IPS-18c (cell line): ENCODE results near the gene PCDHA12.
"Not testable (repeated sequence)": the region's sequence is repeated elsewhere in the genome, so short reads cannot be mapped to it uniquely, and the experiment has no call there.

Source experiments
- H3K4me3 ChIP-seq: 2 replicates; pipeline ENCODE4 v1.7.0; 2013; ENCODE audit warnings: low read depth, mild to moderate bottlenecking, low read length, moderate library complexity; ENCODE audit not compliant: insufficient read depth
- H3K9me3 ChIP-seq: one replicate; pipeline ENCODE4 v1.6.1; 2013; ENCODE audit warnings: mild to moderate bottlenecking, low read length, moderate library complexity; ENCODE audit not compliant: control insufficient read depth, insufficient read depth

Gene PCDHA12

DNA sequence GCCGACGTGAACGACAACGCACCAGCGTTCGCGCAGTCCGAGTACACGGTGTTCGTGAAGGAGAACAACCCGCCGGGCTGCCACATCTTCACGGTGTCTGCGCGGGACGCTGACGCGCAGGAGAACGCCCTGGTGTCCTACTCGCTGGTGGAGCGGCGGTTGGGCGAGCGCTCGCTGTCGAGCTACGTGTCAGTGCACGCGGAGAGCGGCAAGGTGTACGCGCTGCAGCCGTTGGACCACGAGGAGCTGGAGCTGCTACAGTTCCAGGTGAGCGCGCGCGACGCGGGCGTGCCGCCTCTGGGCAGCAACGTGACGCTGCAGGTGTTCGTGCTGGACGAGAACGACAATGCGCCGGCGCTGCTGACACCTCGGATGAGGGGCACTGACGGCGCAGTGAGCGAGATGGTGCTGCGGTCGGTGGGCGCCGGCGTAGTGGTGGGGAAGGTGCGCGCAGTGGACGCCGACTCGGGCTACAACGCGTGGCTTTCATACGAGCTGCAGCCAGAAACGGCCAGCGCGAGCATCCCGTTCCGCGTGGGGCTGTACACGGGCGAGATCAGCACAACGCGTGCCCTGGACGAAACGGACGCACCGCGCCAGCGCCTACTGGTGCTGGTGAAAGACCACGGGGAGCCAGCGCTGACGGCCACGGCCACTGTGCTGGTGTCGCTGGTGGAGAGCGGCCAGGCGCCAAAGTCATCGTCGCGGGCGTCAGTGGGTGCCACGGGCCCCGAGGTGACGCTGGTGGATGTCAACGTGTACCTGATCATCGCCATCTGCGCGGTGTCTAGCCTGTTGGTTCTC, 25.1 kb upstream of the PCDHA12 start:
- not testable (repeated sequence) for H3K4me3 ChIP-seq, H3K9me3 ChIP-seq

DNA sequence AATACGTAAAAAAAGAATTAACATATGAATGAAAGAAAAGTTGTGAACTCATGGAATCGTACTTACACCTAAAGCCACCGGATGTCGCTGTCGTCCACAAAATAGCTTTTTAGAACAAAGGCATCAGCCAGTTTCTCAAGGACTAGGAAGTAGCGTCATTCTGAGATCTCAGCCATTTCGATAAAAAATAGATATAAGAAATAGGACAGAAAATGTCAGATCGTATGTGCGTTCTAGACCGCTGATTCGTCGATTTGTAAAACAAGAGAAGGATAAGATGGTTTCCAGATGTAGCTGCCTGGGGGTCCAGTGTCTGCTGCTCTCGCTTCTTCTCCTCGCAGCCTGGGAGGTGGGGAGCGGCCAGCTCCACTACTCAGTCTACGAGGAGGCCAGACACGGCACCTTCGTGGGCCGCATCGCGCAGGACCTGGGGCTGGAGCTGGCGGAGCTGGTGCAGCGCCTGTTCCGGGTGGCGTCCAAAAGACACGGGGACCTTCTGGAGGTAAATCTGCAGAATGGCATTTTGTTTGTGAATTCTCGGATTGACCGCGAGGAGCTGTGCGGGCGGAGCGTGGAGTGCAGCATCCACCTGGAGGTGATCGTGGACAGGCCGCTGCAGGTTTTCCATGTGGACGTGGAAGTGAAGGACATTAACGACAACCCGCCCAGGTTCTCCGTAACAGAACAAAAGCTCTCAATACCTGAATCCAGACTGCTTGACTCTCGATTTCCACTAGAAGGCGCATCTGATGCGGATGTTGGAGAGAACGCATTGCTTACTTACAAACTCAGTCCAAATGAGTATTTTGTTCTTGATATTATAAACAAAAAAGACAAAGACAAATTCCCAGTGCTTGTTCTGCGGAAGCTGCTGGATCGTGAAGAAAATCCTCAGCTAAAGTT, 19.1 kb upstream of the PCDHA12 start, which contains the start of gene PCDHA10:
Gene PCDHA10 (plus strand): TSS at position 126 of the 903 bp plus-strand sequence. CDS start 152 bp downstream, at position 278.
- Histone ChIP-seq H3K4me3 (peak within 1 kb of the TSS; percentile 28; the same call in 1 of the 2 replicates), H3K9me3 (no peaks in the 10 kb centered on the region)

DNA sequence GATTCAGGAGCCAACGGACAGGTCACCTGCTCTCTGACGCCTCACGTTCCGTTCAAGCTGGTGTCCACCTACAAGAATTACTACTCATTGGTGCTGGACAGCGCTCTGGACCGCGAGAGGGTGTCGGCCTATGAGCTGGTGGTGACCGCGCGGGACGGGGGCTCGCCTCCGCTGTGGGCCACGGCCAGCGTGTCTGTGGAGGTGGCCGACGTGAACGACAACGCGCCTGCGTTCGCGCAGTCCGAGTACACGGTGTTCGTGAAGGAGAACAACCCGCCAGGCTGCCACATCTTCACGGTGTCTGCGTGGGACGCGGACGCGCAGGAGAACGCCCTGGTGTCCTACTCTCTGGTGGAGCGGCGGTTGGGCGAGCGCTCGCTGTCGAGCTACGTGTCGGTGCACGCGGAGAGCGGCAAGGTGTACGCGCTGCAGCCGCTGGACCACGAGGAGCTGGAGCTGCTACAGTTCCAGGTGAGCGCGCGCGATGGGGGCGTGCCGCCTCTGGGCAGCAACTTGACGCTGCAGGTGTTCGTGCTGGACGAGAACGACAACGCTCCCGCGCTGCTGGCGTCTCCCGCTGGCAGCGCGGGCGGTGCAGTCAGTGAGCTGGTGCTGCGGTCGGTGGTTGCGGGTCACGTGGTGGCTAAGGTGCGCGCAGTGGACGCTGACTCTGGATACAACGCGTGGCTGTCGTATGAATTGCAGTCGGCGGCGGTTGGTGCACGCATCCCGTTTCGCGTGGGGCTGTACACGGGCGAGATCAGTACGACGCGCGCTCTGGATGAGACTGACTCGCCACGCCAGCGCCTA, 17.7 kb upstream of the PCDHA12 start:
- Histone ChIP-seq H3K9me3 (peaks cover 3% of the 10 kb centered on the region), H3K4me3 (no peak overlapping the region)

DNA sequence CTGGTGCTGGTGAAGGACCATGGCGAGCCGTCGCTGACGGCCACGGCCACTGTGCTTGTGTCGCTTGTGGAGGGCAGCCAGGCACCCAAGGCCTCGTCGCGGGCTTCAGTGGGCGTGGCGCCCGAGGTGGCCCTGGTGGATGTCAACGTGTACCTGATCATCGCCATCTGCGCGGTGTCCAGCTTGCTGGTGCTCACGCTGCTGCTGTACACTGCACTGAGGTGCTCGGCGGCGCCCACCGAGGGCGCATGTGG, 17.2 kb upstream of the PCDHA12 start:
- Histone ChIP-seq H3K9me3 (peaks cover 3% of the 10 kb centered on the region), H3K4me3 (no peak overlapping the region)

DNA sequence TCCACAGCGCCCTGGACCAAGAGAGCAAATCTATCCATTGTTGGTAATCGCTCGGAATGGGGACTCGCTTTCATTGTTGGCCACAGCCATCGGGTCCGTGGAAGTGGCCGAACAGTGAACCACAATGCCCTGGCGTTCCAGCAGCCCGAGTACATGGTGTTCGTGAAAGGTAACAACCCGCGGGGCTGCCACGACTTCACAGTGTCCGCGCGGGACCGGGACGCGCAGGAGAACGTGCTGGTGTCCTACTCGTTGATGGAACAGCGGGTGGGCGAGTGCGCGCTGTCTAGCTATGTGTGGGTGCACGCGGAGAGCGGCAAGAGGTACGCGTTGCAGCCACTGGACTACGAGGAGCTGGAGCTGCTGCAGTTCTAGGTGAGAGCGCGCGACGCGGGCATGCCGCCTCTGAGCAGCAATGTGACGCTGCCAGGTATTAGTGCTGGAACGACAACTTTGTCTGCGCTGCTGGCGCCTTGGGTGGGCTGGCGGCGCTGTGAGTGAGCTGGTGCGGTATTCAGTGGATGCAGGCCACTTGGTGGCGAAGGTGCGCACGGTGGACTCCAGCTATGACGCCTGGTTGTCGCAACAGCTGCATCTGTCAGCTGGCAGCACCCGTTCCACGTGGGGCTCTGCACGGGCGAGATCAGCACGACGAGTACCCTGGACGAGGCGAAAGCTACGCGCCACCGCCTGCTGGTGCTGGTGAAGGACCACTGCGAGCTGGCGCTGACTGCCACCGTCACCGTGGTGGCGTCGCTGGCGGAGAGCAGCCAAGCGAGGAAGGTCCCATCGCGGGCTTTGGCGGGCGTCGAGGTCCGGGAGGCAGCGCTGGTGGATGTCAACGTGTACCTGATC, 12.4 kb upstream of the PCDHA12 start:
- Histone ChIP-seq H3K4me3 (no peak overlapping the region; the same call in 1 of the 2 replicates), H3K9me3 (peaks cover 3% of the 10 kb centered on the region)

DNA sequence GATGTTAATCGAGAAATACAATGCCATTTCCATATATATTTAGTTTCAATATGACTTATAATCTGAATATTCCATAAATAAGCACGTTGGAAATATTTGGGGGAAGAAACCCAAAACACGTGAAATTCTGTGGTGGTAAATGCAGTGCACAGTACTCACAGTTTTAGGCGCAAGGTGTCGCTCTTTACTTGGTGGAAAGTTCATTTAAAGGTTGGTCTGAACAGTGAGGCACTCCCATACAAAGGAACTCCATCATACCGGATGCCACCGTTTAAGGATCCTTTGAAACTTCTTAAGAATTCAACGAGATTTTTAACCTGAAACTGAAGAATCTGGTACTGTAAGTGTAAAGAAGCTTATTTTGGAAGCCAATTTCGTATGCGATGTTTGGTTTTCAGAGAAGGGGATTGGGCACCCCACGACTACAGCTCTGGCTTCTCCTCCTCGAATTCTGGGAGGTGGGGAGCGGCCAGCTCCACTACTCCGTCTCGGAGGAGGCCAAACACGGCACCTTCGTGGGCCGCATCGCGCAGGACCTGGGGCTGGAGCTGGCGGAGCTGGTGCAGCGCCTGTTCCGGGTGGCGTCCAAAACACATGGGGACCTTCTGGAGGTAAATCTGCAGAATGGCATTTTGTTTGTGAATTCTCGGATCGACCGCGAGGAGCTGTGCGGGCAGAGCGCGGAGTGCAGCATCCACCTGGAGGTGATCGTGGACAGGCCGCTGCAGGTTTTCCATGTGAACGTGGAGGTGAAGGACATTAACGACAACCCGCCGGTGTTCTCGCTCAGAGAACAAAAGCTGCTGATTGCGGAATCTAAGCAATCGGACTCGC, 6.2 kb upstream of the PCDHA12 start, which contains the start of gene PCDHA11:
Gene PCDHA11 (plus strand): TSS at position 237 of the 834 bp plus-strand sequence. CDS start 147 bp downstream, at position 384.
- no peaks in the 10 kb centered on the region for H3K9me3 ChIP-seq
- H3K4me3 ChIP-seq: peak within 1 kb of the TSS; percentile 45

DNA sequence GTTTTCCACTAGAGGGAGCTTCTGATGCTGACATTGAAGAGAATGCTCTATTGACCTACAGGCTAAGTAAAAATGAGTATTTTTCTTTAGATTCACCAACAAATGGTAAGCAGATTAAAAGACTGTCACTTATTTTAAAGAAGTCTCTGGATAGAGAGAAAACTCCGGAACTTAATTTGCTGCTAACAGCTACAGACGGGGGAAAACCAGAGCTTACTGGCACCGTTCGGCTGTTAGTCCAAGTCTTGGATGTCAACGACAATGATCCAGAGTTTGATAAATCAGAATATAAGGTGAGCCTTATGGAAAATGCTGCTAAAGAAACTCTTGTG, 5.6 kb upstream of the PCDHA12 start:
- H3K4me3 ChIP-seq: peak overlapping the region; percentile 45
- no peaks in the 10 kb centered on the region for H3K9me3 ChIP-seq

DNA sequence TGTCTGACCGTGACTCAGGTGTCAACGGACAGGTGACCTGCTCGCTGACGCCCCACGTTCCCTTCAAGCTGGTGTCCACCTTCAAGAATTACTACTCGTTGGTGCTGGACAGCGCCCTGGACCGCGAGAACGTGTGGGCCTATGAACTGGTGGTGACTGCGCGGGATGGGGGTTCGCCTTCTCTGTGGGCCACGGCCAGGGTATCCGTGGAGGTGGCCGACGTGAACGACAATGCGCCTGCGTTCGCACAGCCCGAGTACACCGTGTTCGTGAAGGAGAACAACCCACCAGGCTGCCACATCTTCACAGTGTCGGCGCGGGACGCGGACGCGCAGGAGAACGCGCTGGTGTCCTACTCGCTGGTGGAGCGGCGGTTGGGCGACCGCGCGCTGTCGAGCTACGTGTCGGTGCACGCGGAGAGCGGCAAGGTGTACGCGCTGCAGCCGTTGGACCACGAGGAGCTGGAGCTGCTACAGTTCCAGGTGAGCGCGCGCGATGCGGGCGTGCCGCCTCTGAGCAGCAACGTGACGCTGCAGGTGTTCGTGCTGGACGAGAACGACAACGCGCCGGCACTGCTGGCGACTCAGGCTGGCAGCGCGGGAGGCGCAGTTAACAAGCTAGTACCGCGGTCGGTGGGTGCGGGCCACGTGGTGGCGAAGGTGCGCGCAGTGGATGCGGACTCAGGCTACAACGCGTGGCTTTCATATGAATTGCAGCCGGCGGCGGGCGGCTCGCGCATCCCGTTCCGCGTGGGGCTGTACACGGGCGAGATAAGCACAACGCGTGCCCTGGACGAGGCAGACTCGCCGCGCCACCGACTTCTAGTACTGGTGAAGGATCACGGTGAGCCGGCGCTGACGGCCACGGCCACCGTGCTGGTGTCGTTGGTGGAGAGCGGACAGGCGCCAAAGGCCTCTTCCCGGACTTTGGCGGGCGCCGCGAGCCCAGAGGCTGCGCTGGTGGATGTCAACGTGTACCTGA, 4.6 kb upstream of the PCDHA12 start:
- Histone ChIP-seq H3K9me3 (no peaks in the 10 kb centered on the region), H3K4me3 (no peak overlapping the region)

DNA sequence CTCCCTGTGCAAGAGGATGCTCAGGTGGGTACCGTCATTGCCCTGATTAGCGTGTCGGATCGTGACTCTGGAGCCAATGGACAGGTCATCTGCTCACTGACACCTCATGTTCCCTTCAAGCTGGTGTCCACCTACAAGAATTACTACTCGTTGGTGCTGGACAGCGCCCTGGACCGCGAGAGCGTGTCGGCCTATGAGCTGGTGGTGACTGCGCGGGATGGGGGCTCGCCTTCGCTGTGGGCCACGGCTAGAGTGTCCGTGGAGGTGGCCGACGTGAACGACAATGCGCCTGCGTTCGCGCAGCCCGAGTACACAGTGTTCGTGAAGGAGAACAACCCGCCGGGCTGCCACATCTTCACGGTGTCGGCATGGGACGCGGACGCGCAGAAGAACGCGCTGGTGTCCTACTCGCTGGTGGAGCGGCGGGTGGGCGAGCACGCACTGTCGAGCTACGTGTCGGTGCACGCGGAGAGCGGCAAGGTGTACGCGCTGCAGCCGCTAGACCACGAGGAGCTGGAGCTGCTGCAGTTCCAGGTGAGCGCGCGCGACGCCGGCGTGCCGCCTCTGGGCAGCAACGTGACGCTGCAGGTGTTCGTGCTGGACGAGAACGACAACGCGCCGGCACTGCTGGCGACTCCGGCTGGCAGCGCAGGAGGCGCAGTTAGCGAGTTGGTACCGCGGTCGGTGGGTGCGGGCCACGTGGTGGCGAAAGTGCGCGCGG, 1.6 kb downstream of the PCDHA12 start:
- not testable (repeated sequence) for H3K9me3 ChIP-seq

DNA sequence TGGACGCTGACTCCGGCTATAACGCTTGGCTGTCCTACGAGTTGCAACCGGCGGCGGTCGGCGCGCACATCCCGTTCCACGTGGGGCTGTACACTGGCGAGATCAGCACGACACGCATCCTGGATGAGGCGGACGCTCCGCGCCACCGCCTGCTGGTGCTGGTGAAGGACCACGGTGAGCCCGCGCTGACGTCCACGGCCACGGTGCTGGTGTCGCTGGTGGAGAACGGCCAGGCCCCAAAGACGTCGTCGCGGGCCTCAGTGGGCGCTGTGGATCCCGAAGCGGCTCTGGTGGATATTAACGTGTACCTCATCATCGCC, 2.1 kb downstream of the PCDHA12 start:
- H3K9me3 ChIP-seq: no peaks in the 10 kb centered on the region
- H3K4me3 ChIP-seq: no peak overlapping the region

More for the DNA sequence above, 1.6 kb downstream of the PCDHA12 start:
- not testable (repeated sequence) for H3K4me3 ChIP-seq

DNA sequence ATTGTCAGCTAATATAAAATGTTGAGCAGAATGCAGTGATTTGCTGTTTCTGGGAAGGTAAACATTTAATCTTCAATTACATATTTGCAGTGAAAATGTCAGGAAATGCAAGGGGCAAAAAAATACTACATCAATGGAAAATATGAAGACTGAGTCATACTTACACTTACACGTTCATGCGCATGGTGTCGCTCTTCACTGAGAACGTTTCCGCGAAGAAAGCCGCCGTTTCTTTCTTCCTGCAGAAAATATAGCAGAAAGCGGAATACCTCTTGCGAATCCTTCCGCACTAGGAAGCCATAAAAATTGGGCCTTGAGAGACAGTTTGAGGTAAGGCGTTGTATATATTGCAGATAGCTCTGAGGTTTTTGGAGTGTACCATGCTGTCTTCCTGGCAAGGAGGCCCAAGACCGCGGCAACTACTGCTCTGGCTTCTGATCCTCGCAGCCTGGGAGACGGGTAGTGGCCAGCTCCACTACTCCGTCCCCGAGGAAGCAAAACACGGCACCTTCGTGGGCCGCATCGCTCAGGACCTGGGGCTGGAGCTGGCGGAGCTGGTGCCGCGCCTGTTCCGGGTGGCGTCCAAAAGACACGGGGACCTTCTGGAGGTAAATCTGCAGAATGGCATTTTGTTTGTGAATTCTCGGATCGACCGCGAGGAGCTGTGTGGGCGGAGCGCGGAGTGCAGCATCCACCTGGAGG, 6.9 kb downstream of the PCDHA12 start, which contains the start of gene PCDHA13:
Gene PCDHA13 (plus strand): TSS at position 236 of the 702 bp plus-strand sequence. CDS start 145 bp downstream, at position 381.
- Histone ChIP-seq H3K4me3 (no peak within 1 kb of the TSS), H3K9me3 (no peaks in the 10 kb centered on the region)

DNA sequence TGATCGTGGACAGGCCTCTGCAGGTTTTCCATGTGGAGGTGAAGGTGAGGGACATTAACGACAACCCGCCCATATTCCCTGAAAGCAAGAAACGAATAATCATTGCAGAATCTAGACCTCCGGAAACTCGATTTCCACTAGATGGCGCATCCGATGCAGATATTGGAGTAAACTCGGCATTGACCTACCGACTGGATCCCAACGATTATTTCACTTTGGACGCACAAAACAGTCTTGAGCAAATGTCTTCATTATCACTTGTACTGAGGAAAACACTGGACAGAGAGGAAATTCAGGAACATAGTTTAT, 7.4 kb downstream of the PCDHA12 start:
- H3K4me3 ChIP-seq: no peak overlapping the region
- H3K9me3 ChIP-seq: no peaks in the 10 kb centered on the region

DNA sequence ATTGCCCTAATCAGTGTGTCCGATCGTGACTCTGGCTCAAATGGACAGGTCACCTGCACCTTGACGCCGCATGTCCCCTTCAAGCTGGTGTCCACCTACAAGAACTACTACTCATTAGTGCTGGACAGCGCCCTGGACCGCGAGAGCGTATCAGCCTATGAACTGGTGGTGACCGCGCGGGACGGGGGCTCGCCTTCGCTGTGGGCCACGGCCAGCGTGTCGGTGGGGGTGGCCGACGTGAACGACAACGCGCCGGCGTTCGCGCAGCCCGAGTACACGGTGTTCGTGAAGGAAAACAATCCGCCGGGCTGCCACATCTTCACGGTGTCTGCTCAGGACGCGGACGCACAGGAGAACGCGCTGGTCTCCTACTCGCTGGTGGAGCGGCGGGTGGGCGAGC, 8.3 kb downstream of the PCDHA12 start:
- Histone ChIP-seq H3K9me3 (no peaks in the 10 kb centered on the region), H3K4me3 (no peak overlapping the region)
